H9 (cell line): ENCODE results near the gene LPP. TPM values are rescaled to one million over a fixed set of nuclear protein-coding genes. Genes with fewer than 3 reads are reported as not detected.

ENCODE experiments used
- DNase-seq: peaks from one replicate; pipeline ENCODE4 v3.0.0-alpha.2; 2017
- H2AFZ ChIP-seq: one replicate; pipeline ENCODE4 v1.6.1; 2013; ENCODE audit warnings: mild to moderate bottlenecking, low read length, control low read depth, moderate library complexity
- H2AK5ac ChIP-seq: 2 replicates; pipeline ENCODE4 v1.6.1; 2013; ENCODE audit warnings: low read length, control low read depth, mixed read lengths; ENCODE audit not compliant: insufficient read length
- H2BK120ac ChIP-seq: one replicate; pipeline ENCODE4 v1.6.1; 2013; ENCODE audit warnings: low read depth, mild to moderate bottlenecking, low read length, control low read depth, inconsistent platforms; ENCODE audit not compliant: poor library complexity, severe bottlenecking
- H2BK12ac ChIP-seq: 2 replicates; pipeline ENCODE4 v1.6.1; 2013; ENCODE audit warnings: low read length, control low read depth, mixed read lengths, low read depth; ENCODE audit not compliant: insufficient read length
- H2BK15ac ChIP-seq: 2 replicates; pipeline ENCODE4 v1.6.1; 2013; ENCODE audit warnings: low read depth, low read length, control low read depth
- H2BK20ac ChIP-seq: one replicate; pipeline ENCODE4 v1.6.1; 2013; ENCODE audit warnings: low read depth, mild to moderate bottlenecking, low read length, control low read depth, inconsistent platforms; ENCODE audit not compliant: poor library complexity, severe bottlenecking
- H2BK5ac ChIP-seq: 2 replicates; pipeline ENCODE4 v1.6.1; 2013; ENCODE audit warnings: low read length, control low read depth, mixed read lengths; ENCODE audit not compliant: insufficient read length
- H3K14ac ChIP-seq: 2 replicates; pipeline ENCODE4 v1.6.1; 2013; ENCODE audit warnings: low read length, control low read depth; ENCODE audit not compliant: insufficient read depth
- H3K18ac ChIP-seq: 2 replicates; pipeline ENCODE4 v1.6.1; 2013; ENCODE audit warnings: low read depth, mild to moderate bottlenecking, mixed read lengths, low read length, control low read depth; ENCODE audit not compliant: insufficient read length
- H3K23ac ChIP-seq: 2 replicates; pipeline ENCODE4 v1.6.1; 2013; ENCODE audit warnings: low read length, control low read depth, mixed read lengths, low read depth; ENCODE audit not compliant: insufficient read length
- H3K23me2 ChIP-seq: 2 replicates; pipeline ENCODE4 v1.6.1; 2013; ENCODE audit warnings: low read depth, mild to moderate bottlenecking, mixed read lengths, low read length, control low read depth; ENCODE audit not compliant: insufficient read length, poor library complexity, severe bottlenecking
- H3K27ac ChIP-seq: 2 replicates; pipeline ENCODE4 v1.5.1; 2013; ENCODE audit warnings: low read length, control low read depth, mixed read lengths, low read depth; ENCODE audit not compliant: insufficient read length
- H3K27me3 ChIP-seq: 2 replicates; pipeline ENCODE4 v1.6.1; 2013; ENCODE audit warnings: low read length, control low read depth, inconsistent platforms; ENCODE audit not compliant: insufficient read depth
- H3K4ac ChIP-seq: 2 replicates; pipeline ENCODE4 v1.6.1; 2013; ENCODE audit warnings: low read depth, mild to moderate bottlenecking, control low read depth, inconsistent platforms, low read length, moderate library complexity
- H3K4me1 ChIP-seq: 2 replicates; pipeline ENCODE4 v1.6.1; 2013; ENCODE audit warnings: low read length, control low read depth, inconsistent platforms; ENCODE audit not compliant: insufficient read depth
- H3K4me2 ChIP-seq: 2 replicates; pipeline ENCODE4 v1.6.1; 2013; ENCODE audit warnings: low read length, control low read depth, mixed read lengths; ENCODE audit not compliant: insufficient read length, insufficient read depth
- H3K56ac ChIP-seq: 2 replicates; pipeline ENCODE4 v1.6.1; 2013; ENCODE audit warnings: low read depth, mild to moderate bottlenecking, mixed read lengths, low read length, control low read depth; ENCODE audit not compliant: insufficient read length
- H3K79me1 ChIP-seq: 2 replicates; pipeline ENCODE4 v1.6.1; 2013; ENCODE audit warnings: low read depth, mild to moderate bottlenecking, moderate library complexity, low read length, control low read depth, inconsistent platforms; ENCODE audit not compliant: insufficient read depth, poor library complexity, severe bottlenecking
- H3K79me2 ChIP-seq: 2 replicates; pipeline ENCODE4 v1.6.1; 2013; ENCODE audit warnings: low read length, control low read depth, inconsistent platforms; ENCODE audit not compliant: insufficient read depth
- H3K9ac ChIP-seq: 2 replicates; pipeline ENCODE4 v1.6.1; 2013; ENCODE audit warnings: low read length, control low read depth, mixed read lengths; ENCODE audit not compliant: insufficient read length; ENCODE audit errors: extremely low read depth
- H3K9me3 ChIP-seq: one replicate; pipeline ENCODE4 v1.6.1; 2013; ENCODE audit warnings: low read depth, low read length, inconsistent platforms; ENCODE audit not compliant: control insufficient read depth
- H3T11ph ChIP-seq: one replicate; pipeline ENCODE4 v1.6.1; 2013; ENCODE audit warnings: mild to moderate bottlenecking, low read length, control low read depth, inconsistent platforms
- H4K20me1 ChIP-seq: one replicate; pipeline ENCODE4 v1.6.1; 2013; ENCODE audit not compliant: control insufficient read depth, insufficient read length, insufficient read depth
- H4K5ac ChIP-seq: 2 replicates; pipeline ENCODE4 v1.6.1; 2013; ENCODE audit warnings: low read depth, mild to moderate bottlenecking, mixed read lengths, low read length, control low read depth; ENCODE audit not compliant: insufficient read length
- H4K8ac ChIP-seq: replicated peaks from 2 replicates; pipeline ENCODE4 v1.6.1; 2013; ENCODE audit warnings: low read length, control low read depth, mixed read lengths, low read depth; ENCODE audit not compliant: insufficient read length
- H4K91ac ChIP-seq: 2 replicates; pipeline ENCODE4 v1.6.1; 2013; ENCODE audit warnings: low read depth, mild to moderate bottlenecking, moderate library complexity, mixed read lengths, low read length, control low read depth; ENCODE audit not compliant: insufficient read length
- H3K27ac Mint-ChIP-seq, 3 experiments: 2 replicates in 2 of 3; 3 replicates in 1 of 3; pipeline ENCODE4 v1.8.0; 2020 to 2021; ENCODE audit warnings: mixed read lengths in 3 of 3, mild to moderate bottlenecking in 1 of 3, moderate library complexity in 1 of 3
- H3K27me3 Mint-ChIP-seq: 2 replicates; pipeline ENCODE4 v1.8.0; 2021; ENCODE audit warnings: low read depth, mild to moderate bottlenecking, moderate library complexity, mixed read lengths
- H3K36me3 Mint-ChIP-seq, 3 experiments: 2 replicates in 2 of 3; 3 replicates in 1 of 3; pipeline ENCODE4 v1.8.0; 2020 to 2021; ENCODE audit warnings: low read depth in 3 of 3, mixed read lengths in 3 of 3; ENCODE audit not compliant: insufficient read depth in 1 of 3
- H3K4me1 Mint-ChIP-seq, 2 experiments: 2 replicates each; pipeline ENCODE4 v1.8.0; 2020; ENCODE audit warnings: mixed read lengths in 2 of 2
- H3K4me3 Mint-ChIP-seq, 2 experiments: 2 replicates in 1 of 2; 3 replicates in 1 of 2; pipeline ENCODE4 v1.8.0; 2020 to 2021; ENCODE audit warnings: mild to moderate bottlenecking in 2 of 2, mixed read lengths in 2 of 2, moderate library complexity in 1 of 2
- H3K9me3 Mint-ChIP-seq, 2 experiments: 2 replicates in 1 of 2; 3 replicates in 1 of 2; pipeline ENCODE4 v1.8.0; 2020; ENCODE audit warnings: mild to moderate bottlenecking in 2 of 2, mixed read lengths in 2 of 2, moderate library complexity in 1 of 2
- CTCF ChIP-seq: fragments of 200-600 bp; sonication (generic); conservative IDR thresholded peaks from 3 replicates; pipeline ENCODE4 v1.8.0; 2021; ENCODE audit warnings: antibody characterized with exemption, mild to moderate bottlenecking
- WGBS: extraction: QIAGEN DNeasy Blood & Tissue Kit; methylation state at CpG from one replicate; pipeline ENCODE4 v1.1.7; 2013; ENCODE audit warnings: missing lambda C conversion rate, low lambda C conversion rate, mixed read lengths; ENCODE audit not compliant: insufficient read length; ENCODE audit errors: extremely low coverage; 5-methylcytosine and 5-hydroxymethylcytosine counted together
- total RNA-seq: library from RNA; stranded (reverse); gene quantifications from 2 replicates; pipeline ENCODE4 v1.2.1, GENCODE V29; 2021

The LPP gene
- total RNA-seq, 1 experiment from 2014 or later: 64.6 TPM

- no CpG with 5 or more reads among the region's 3 CpGs for WGBS
- no peaks in the 10 kb centered on the region for H3K23me2 ChIP-seq
These were observed 569.0 kb downstream of the LPP start for GRCh38 chr3:188722963-188723362.

More at GRCh38 chr3:188722963-188723362, 569.0 kb downstream of the LPP start:
- H2BK20ac ChIP-seq: no peak overlapping the region
- no peak overlapping the region for H3K14ac ChIP-seq
- no peak overlapping the region for H3K4ac ChIP-seq
- no peak overlapping the region for H2BK120ac ChIP-seq
- H4K5ac ChIP-seq: no peak overlapping the region
- H3K79me1 ChIP-seq: no peaks in the 10 kb centered on the region
- no peak overlapping the region for H3K56ac ChIP-seq
- H2BK12ac ChIP-seq: no peak overlapping the region
- Mint-ChIP-seq H3K9me3 (no peaks in the 10 kb centered on the region), H3K4me1 (no peaks in the 10 kb centered on the region), H3K4me3 (no peak overlapping the region), H3K36me3 (no peaks in the 10 kb centered on the region), H3K27me3 (no peaks in the 10 kb centered on the region), H3K27ac (no peak overlapping the region)
- no peak overlapping the region for H2BK5ac ChIP-seq
- no peak overlapping the region for H3K23ac ChIP-seq
- no peaks in the 10 kb centered on the region for H3K9me3 ChIP-seq
- no peak overlapping the region for H4K91ac ChIP-seq
- no peak overlapping the region for H3K9ac ChIP-seq
- no peak overlapping the region for H3K18ac ChIP-seq
- no peak overlapping the region for H3T11ph ChIP-seq
- TF ChIP-seq CTCF: no peak
- no peaks in the 10 kb centered on the region for H3K4me1 ChIP-seq
- H3K79me2 ChIP-seq: no peaks in the 10 kb centered on the region
- no peak for DNase-seq
- H2AFZ ChIP-seq: no peak overlapping the region
- no peaks in the 10 kb centered on the region for H4K20me1 ChIP-seq
- H3K4me2 ChIP-seq: no peak overlapping the region
- no peak overlapping the region for H4K8ac ChIP-seq
- no peak overlapping the region for H2AK5ac ChIP-seq
- no peak overlapping the region for H2BK15ac ChIP-seq
- no peaks in the 10 kb centered on the region; the same call in 1 of the 2 replicates for H3K27me3 ChIP-seq
- no peak overlapping the region for H3K27ac ChIP-seq
